Transverse colon (tissue), 4 donors: ENCODE data around the gene RSL24D1. TPM values are rescaled to one million over a fixed set of nuclear protein-coding genes. Genes with fewer than 3 reads are reported as not detected.

Experiments used
- DNase-seq: peaks from one replicate; pipeline ENCODE4 v3.0.0-alpha.2; 2019
- H3K27ac ChIP-seq, 4 donors: fragments of 200-600 bp; sonication (generic); 2 replicates each; pipeline ENCODE4 v1.5.1; 2016 to 2018; ENCODE audit warnings: inconsistent platforms in 4 of 4
- H3K27me3 ChIP-seq: fragments of 200-600 bp; sonication (generic); 2 replicates; pipeline ENCODE4 v1.5.1; 2017; ENCODE audit warnings: inconsistent platforms
- H3K36me3 ChIP-seq, 4 donors: fragments of 200-600 bp; sonication (generic); 2 replicates each; pipeline ENCODE4 v1.5.1; 2017 to 2019; ENCODE audit warnings: inconsistent platforms in 4 of 4
- H3K4me1 ChIP-seq, 4 donors: fragments of 200-600 bp; sonication (generic); 2 replicates each; pipeline ENCODE4 v1.5.1; 2017 to 2020; ENCODE audit warnings: inconsistent platforms in 4 of 4
- H3K4me3 ChIP-seq, 4 donors: fragments of 200-600 bp; sonication (generic); 1 replicate in 1 of 4; 2 replicates in 3 of 4; pipeline versions ENCODE4 v1.5.1 to v1.6.1; 2017 to 2019; ENCODE audit warnings: inconsistent platforms in 4 of 4
- H3K9me3 ChIP-seq, 2 donors: fragments of 200-600 bp; sonication (generic); 2 replicates each; pipeline ENCODE4 v1.5.1; 2017 to 2019; ENCODE audit warnings: inconsistent platforms in 2 of 2
- EP300 ChIP-seq: sonication (generic); formaldehyde crosslinking; IDR thresholded peaks from one replicate; pipeline ENCODE4 v1.6.1; 2017; ENCODE audit warnings: antibody characterized with exemption, low read depth
- POLR2A ChIP-seq: fragments of 450-650 bp; IDR thresholded peaks from one replicate; pipeline ENCODE4 v1.6.1; 2016; ENCODE audit warnings: antibody characterized with exemption, mild to moderate bottlenecking, moderate library complexity
- POLR2AphosphoS5 ChIP-seq, 3 donors: sonication (generic); formaldehyde crosslinking; IDR thresholded peaks; one replicate each; pipeline ENCODE4 v1.6.1; 2016; ENCODE audit warnings: antibody characterized with exemption in 3 of 3
- WGBS, 2 donors: methylation state at CpG; one replicate each; pipeline ENCODE4 v1.1.5; 2018; ENCODE audit warnings: low coverage in 1 of 2; 5-methylcytosine and 5-hydroxymethylcytosine counted together
- in situ Hi-C, 4 donors: fragments of 200-750 bp; cut with MboI; loops; one replicate each; pipeline versions ENCODE4 v1.15.0 to v1.15.1; 2017; ENCODE audit warnings: low sequenced_read_pairs in 3 of 4, low pct_ligation_motif_present in 1 of 4, low pct_unique_long_range_greater_than_20kb in 1 of 4
- intact Hi-C: fragments of 100-400 bp; cut with DNase I; formaldehyde crosslinking; loops from one replicate; pipeline ENCODE4 v1.15.1; 2023; ENCODE audit warnings: low total_unique reads
- total RNA-seq, 4 donors: library from RNA; depleted of rRNA; stranded (reverse); fragments of >200 nt; gene quantifications; one replicate each; pipeline ENCODE4 v1.1.0, GENCODE V29; 2016
- TF ChIP-seq, protein P1 (sequence below), 5 experiments: fragments of 200-600 bp in 3 of 5; fragments of 450-650 bp in 2 of 5; sonication (generic) in 3 of 5; IDR thresholded peaks; 1 replicate in 2 of 5; 2 replicates in 3 of 5; pipeline ENCODE4 v1.5.1; 2016 to 2017; ENCODE audit warnings: antibody characterized with exemption in 5 of 5, inconsistent platforms in 3 of 5, mild to moderate bottlenecking in 2 of 5, moderate library complexity in 1 of 5

The RSL24D1 gene
- total RNA-seq, 4 donors from 2014 or later, result 10.1 to 65.3 (median 29.9) TPM

DNA sequence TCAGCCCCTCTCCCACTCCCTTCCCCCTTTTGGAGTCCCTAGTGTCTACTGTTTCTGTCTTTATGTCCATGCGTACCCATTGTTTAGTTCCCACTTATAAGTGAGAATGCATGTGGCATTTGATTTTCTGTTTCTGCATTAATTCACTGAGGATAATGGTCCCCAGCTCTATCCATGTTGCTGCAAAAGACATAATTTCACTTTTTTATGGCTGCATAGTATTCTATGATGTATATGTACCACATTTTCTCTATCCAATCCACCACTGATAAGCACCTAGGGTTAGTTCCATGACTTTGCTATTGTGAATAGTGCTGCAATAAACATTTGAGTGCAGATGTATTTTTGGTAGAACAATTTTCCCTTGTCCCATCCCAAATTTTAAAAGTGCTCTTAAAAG is 34.2 kb upstream of the RSL24D1 start:
- Histone ChIP-seq H3K27me3 (no peaks in the 10 kb centered on the region), H3K4me3 (no peak overlapping the region), H3K9me3 (no peaks in the 10 kb centered on the region), H3K36me3 (no peaks in the 10 kb centered on the region), H3K27ac (no peak overlapping the region), H3K4me1 (peaks cover 0 to 6% (median 3%) of the 10 kb centered on the region in 4 donors)
- TF ChIP-seq EP300 (no peak), POLR2AphosphoS5 (IDR thresholded peaks at IDR 0.05) (no peak), POLR2A (no peak)
- TF ChIP-seq, protein P1, sequence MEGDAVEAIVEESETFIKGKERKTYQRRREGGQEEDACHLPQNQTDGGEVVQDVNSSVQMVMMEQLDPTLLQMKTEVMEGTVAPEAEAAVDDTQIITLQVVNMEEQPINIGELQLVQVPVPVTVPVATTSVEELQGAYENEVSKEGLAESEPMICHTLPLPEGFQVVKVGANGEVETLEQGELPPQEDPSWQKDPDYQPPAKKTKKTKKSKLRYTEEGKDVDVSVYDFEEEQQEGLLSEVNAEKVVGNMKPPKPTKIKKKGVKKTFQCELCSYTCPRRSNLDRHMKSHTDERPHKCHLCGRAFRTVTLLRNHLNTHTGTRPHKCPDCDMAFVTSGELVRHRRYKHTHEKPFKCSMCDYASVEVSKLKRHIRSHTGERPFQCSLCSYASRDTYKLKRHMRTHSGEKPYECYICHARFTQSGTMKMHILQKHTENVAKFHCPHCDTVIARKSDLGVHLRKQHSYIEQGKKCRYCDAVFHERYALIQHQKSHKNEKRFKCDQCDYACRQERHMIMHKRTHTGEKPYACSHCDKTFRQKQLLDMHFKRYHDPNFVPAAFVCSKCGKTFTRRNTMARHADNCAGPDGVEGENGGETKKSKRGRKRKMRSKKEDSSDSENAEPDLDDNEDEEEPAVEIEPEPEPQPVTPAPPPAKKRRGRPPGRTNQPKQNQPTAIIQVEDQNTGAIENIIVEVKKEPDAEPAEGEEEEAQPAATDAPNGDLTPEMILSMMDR (IDR thresholded peaks at IDR 0.05), result no peak
- in situ Hi-C loops (no loop called here), intact Hi-C loops (no loop called here)
- WGBS, 2 donors, result 94 to 100% methylated on average over 1 of the region's 1 CpG
- no peak for DNase-seq

DNA sequence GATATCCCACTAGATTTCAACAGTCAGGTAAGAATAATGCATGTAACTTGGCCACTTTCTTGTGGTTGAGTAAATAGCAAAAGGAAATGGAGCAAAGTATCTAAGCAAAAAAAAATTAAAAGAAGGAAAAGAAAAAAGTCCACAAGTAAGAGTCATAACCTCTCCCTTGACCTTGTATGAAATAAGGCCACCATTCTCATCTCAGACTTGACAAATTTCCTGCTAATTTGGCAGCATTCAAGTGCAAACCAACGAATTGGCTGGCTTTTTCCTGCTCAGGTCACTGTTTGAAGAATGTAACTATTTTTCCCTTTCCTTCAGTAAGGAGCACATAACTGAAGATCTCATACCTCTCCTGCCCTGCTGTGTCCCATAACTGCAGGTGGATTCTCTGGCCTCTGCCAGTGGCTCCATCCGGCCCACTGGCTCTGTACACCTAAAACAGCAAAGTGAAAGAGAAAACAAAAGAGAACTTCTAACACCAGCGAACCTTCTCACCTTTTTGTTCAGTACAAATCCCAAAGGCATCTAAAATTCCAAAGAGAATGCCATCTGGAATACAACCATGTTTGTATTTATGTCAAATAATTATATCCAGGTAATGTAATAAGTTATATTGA is 33.4 kb upstream of the RSL24D1 start:
- in situ Hi-C loops, result no loop called here
- H3K36me3 ChIP-seq, result no peaks in the 10 kb centered on the region
- no peak overlapping the region for H3K4me3 ChIP-seq
- TF ChIP-seq POLR2A (no peak), EP300 (no peak), POLR2AphosphoS5 (IDR thresholded peaks at IDR 0.05) (no peak)
- TF ChIP-seq, protein P1 (IDR thresholded peaks at IDR 0.05), result no peak
- no peak for DNase-seq
- H3K27me3 ChIP-seq, result no peaks in the 10 kb centered on the region
- H3K27ac ChIP-seq, result no peak overlapping the region
- WGBS, 2 donors, result 54 to 66% methylated on average over 3 of the region's 3 CpGs
- intact Hi-C loops, result no loop called here
- H3K4me1 ChIP-seq, result peaks cover 0 to 6% (median 3%) of the 10 kb centered on the region in 4 donors
- H3K9me3 ChIP-seq, result no peaks in the 10 kb centered on the region

DNA sequence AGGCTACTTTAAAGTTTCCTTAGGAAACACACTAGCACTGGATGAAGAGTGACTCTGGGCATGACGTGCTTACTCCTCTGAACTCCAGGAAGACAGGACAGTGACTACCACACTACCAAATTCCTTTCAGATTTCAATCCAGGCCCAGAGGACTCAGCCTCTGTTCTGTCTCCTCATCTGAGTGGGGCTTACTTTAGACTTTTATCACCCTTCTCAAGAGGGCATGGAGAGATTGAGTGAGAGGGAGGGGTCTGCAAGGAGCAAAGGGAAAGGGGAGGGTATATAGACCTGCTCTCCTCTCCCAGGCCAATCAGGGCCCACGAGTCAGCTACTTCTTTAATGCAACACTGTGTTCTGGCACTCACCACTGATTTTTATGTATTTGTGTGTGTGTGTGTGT is 29.4 kb upstream of the RSL24D1 start:
- peaks cover 0 to 15% (median 0%) of the 10 kb centered on the region in 4 donors for H3K4me1 ChIP-seq
- 94% methylated on average over 2 of the region's 2 CpGs; no CpG with 5 or more reads in 1 of the 2 donors for WGBS, 2 donors
- intact Hi-C loops (no loop called here), in situ Hi-C loops (loop anchor here in 1 of 4 donors (10.0 kb wide), 1 partner anchor 209 kb away; no protein-coding TSS in a partner anchor)
- H3K4me3 ChIP-seq, result no peak overlapping the region
- H3K27me3 ChIP-seq, result no peaks in the 10 kb centered on the region
- TF ChIP-seq POLR2A (no peak), POLR2AphosphoS5 (IDR thresholded peaks at IDR 0.05) (no peak), EP300 (no peak)
- TF ChIP-seq, protein P1 (IDR thresholded peaks at IDR 0.05), result no peak
- no peak for DNase-seq
- H3K36me3 ChIP-seq, result no peaks in the 10 kb centered on the region
- H3K9me3 ChIP-seq, result no peaks in the 10 kb centered on the region
- no peak overlapping the region for H3K27ac ChIP-seq

DNA sequence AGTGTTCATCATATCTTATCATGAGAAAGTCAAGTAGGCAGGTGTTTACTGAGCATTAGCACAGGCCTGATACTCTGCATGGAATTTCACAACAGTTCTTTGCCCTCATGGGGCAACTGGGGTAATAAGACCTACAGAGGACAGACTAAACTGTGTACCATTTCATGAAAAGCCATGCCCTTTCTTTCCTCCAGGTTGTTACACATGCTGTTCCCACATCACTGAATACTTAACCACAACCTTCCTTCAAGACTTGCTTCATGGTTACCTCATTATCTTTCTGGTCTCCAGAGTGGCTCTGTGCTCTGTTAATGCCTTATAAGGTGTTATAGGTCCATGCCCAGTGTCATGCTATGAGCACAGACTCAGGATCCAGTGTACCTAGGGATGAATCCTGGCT is 28.2 kb upstream of the RSL24D1 start:
- no peak for DNase-seq
- Histone ChIP-seq H3K27ac (no peak overlapping the region), H3K9me3 (no peaks in the 10 kb centered on the region), H3K4me3 (no peak overlapping the region), H3K27me3 (no peaks in the 10 kb centered on the region), H3K4me1 (peaks cover 0 to 11% (median 0%) of the 10 kb centered on the region in 4 donors), H3K36me3 (no peaks in the 10 kb centered on the region)
- TF ChIP-seq EP300, result no peak
- TF ChIP-seq POLR2AphosphoS5 (IDR thresholded peaks at IDR 0.05), result no peak
- no peak for TF ChIP-seq POLR2A
- TF ChIP-seq, protein P1 (IDR thresholded peaks at IDR 0.05), result no peak
- intact Hi-C loops, result no loop called here
- in situ Hi-C loops, result loop anchor here in 3 of 4 donors (10.0 to 25.0 kb wide), 2 partner anchors 187 to 210 kb away; partner anchors contain the start of genes CCPG1 (in 2 of the 3) and PIERCE2 (in 2 of the 3)
